Activated CD4-positive, alpha-beta memory T cell treated with anti-CD3 and anti-CD28 coated beads for 36 hours (primary cell): ENCODE data around the gene CLEC2A. TPM values are rescaled to one million over a fixed set of nuclear protein-coding genes. Genes with fewer than 3 reads are reported as not detected.

ENCODE experiments used
- total RNA-seq, 2 experiments: library from RNA; stranded (reverse); gene quantifications; one replicate each; pipeline ENCODE4 v1.2.3, GENCODE V29; 2021

CLEC2A gene
- total RNA-seq, 2 experiments from 2014 or later = not detected

Other genes starting within 250 kb of the CLEC2A start
- 1 to 10 TPM; 6.5 to 7.4 TPM for gene CLECL1, start 199.3 kb downstream of the CLEC2A start, total RNA-seq
- gene CD69, start 171.5 kb downstream of the CLEC2A start, total RNA-seq = 100 to 1,000 TPM; 118 to 120 TPM
- gene KLRF1, start 104.9 kb downstream of the CLEC2A start, total RNA-seq = not detected
- 10 to 100 TPM; 12.6 to 13.7 TPM for gene CLEC2B, start 63.0 kb downstream of the CLEC2A start, total RNA-seq
- not detected for gene KLRF2, start 50.9 kb downstream of the CLEC2A start, total RNA-seq
- not detected for gene CLEC12A, start 39.0 kb upstream of the CLEC2A start, total RNA-seq
- not detected for gene CLEC1B, start 66.8 kb upstream of the CLEC2A start, total RNA-seq
- not detected for gene CLEC12B, start 78.3 kb upstream of the CLEC2A start, total RNA-seq
- gene CLEC9A, start 98.3 kb upstream of the CLEC2A start, total RNA-seq = not detected
- gene CLEC1A, start 166.6 kb upstream of the CLEC2A start, total RNA-seq = not detected
- gene CLEC7A, start 197.8 kb upstream of the CLEC2A start, total RNA-seq = not detected
- gene OLR1, start 239.8 kb upstream of the CLEC2A start, total RNA-seq = not detected
- gene TMEM52B, start 246.7 kb upstream of the CLEC2A start, total RNA-seq = not detected